Skeletal muscle cell (primary cell): ENCODE results near the gene ITPRID2.

ENCODE experiments used
- DNase-seq: peaks from one replicate; pipeline ENCODE4 v3.0.0-alpha.2; 2010; ENCODE audit warnings: low read depth
- H3K4me3 ChIP-seq: 2 replicates; pipeline ENCODE4 v1.5.1; 2011; ENCODE audit warnings: low read depth, mild to moderate bottlenecking, control low read depth, low read length, moderate library complexity

The ITPRID2 gene

GRCh38 chr2:181891258-181891965 is at the start of gene ITPRID2:
Gene ITPRID2 (plus strand): TSS chr2:181891730. CDS start chr2:181892067, 337 bp downstream.
- peak within 1 kb of the TSS; percentile 97 for H3K4me3 ChIP-seq
- DNase-seq, result peak; percentile 66

DNA sequence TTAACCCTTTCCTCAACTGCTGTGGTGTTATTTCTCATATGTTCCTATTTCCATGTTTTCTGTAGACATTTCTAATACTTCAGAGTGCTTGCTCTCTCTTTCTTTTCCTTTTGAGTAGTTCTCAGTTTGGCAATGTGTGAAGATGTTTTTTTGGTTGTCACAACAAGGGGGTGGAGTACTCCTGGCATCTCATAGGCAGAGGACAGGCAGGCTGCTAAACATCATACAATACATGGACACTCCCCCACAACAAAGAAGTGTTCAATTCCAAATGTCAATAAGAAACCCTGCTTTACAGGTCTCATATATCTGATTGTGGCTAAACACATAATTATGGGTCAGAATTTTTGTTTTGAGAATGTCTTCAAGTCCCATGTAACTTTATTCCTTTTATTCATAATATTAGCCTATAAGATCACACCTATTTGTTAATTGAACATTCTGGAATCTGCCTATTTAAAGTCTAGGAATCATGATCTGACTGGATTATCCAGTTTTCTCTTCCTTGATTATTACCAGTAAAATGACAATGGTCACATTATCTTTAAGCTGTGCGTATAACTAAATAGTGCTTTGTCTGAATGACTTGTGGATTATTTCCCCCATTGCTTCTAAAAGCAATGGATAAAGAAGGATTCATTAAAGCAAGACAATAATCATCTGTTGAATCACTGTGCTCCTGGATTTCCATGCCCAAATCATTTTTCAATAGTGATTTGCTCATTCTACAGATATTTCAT is 46.8 kb upstream of the ITPRID2 start:
- DNase-seq, result no peak
- H3K4me3 ChIP-seq, result no peak overlapping the region

DNA sequence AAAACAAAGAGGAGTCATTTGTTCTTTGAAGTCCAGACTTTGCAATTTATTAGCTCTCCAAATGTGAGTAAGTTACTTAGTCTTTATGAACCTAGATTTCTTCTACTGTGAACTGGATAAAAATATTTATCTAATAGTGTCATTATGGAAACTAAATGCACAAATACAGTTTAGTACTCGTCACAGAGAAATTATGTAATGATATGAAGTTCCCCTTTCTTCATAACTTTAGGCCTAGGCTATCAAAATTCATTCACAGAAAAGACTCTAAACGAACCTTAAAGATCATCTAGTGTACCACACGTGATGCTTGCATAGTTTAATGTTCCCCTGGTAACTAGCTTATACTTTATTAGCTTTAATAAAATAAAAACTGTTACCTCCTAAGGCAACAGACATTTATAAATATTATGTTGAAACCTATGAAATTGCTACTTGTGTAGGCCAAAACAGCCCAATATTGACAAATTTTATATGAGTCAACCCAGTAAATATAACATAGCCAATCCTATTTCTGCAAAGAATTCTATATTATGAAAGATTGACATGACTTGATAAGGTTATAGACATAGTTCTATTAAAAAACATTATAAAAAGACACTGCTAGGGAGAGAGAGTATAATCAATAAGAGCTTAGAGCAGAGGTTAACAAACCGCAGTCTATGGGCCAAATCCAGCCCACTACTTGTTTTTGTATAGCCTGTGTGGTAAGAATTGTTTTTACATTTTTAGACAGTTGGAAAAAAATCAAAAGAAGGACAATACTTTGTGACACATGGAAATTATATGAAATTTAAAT is 44.9 kb upstream of the ITPRID2 start:
- no peak overlapping the region for H3K4me3 ChIP-seq
- DNase-seq, result no peak

DNA sequence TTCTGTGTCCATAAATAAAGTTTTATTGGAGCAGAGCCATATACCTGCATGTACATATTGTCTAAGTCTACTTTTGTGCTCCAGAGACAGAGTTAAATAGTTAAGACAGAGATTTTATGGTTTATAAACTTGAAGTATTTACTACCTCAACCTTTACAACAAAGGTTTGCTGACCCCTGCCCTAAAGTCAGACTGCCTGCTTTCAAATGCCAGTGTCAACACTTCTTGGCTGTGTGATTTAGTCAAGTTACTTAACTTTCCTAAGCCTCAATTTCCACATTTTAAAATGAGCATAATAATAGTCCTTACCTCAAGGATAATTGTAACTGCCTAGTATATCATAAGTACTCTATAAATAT is 44.4 kb upstream of the ITPRID2 start:
- no peak overlapping the region for H3K4me3 ChIP-seq
- no peak for DNase-seq

DNA sequence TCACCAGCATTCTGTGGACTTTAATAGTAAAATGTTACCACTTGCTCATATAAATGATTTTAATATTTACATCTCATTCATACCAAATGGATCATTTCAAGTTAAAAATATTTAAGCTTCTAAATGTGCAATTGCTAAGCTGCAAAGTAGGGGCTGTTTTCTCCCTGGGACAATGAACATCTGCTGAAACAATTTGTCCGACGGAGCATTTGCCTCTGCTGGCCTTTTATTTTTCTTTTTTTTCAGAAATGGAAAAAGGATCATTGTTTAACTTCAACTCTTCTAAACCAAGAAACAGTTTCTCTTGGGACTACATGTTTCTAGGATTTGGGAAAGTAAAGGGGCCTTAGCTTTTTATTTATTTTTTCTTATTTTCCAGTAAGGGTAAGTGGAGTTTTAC is 43.8 kb upstream of the ITPRID2 start:
- no peak for DNase-seq
- no peak overlapping the region for H3K4me3 ChIP-seq

- no peak for DNase-seq
- H3K4me3 ChIP-seq, result no peak overlapping the region
Observed at GRCh38 chr2:181848261-181848886, 43.2 kb upstream of the ITPRID2 start.

DNA sequence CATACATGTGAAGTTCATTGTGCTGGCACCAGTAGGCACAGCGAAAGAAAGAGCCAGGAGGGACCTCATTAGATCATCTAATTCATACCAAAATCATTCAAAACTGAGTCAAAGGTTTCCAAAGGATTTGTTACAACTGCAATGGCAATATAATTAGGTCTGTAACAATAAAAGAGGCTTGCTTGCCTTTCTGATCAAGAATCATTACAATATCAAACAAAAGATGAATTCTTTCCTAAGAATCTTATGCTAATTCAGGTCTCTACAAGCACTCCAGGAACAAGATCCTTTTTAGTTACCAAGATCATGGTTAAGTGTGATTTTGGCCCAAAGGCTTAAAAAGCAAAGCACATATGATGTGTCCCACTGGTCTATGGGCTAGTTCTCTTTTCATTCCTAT is 41.9 kb upstream of the ITPRID2 start:
- no peak for DNase-seq
- no peak overlapping the region for H3K4me3 ChIP-seq

DNA sequence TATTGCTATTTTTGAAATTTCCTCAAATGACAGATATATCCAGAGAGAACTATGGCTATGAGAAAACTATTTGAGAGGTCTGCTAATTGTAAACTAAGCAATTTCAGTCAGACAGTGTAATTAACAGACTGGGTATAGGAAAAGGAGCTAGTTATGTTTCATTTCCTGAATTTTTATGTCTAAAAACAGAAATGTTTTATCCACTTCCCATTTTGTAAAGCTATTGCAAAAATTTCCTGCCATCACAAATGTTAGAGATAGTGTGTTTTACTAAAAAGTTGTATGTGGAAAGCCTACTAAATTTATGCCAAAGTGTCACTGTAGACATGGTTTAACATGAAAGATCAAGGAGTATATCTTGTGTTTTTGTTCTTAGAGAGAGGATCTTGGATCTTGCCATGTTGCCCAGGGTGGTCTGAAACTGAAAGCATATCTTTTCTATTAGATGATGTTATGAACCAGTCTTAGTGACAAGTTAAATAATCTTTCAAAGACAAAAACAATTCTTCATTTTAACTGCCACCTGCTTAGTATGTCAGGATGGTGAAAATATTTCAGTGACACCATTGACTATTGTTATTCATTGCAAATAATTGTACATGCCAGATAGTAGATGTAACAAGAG is 40.5 kb upstream of the ITPRID2 start:
- H3K4me3 ChIP-seq, result no peak overlapping the region
- no peak for DNase-seq

DNA sequence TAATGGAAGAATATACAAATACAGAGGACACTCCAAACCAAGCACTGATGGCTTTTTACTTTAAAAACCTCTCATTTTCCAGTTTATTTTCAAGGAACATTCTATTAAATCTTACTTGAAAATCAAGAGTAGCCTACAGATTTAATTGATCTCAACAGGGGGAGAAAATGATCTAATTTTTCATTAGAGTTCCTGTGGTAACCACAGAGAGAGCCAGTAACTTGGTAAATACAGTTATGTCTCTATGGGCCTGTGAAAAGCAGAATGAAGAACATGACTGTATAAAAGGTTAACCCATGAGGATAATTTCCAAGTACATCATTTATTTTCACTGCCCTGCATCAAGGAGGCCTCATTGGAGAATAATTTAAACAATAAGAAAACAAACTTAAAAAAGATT is 39.8 kb upstream of the ITPRID2 start:
- DNase-seq, result no peak
- H3K4me3 ChIP-seq, result no peak overlapping the region

GRCh38 chr2:181853696-181854095 is 37.8 kb upstream of the ITPRID2 start:
- DNase-seq, result no peak
- H3K4me3 ChIP-seq, result no peak overlapping the region

DNA sequence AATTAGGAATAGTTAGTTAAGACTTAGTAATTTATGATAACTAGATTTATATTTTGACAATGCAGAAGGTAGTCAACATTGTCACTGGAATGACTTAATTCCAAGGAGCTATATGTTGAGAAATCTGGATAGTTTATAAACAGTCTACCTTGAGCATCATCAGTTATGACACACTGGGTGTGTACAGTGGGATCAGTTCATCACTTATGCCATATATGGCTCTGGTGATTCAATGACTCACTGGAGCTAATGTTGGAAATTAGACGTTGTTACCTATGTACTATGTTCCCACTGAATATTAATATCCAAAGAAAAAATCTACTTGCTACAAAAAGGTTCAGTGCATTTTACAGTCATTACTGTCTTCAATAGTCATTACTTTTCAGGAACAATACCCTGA is 34.0 kb upstream of the ITPRID2 start:
- peak; percentile 5 for DNase-seq
- no peak overlapping the region for H3K4me3 ChIP-seq

DNA sequence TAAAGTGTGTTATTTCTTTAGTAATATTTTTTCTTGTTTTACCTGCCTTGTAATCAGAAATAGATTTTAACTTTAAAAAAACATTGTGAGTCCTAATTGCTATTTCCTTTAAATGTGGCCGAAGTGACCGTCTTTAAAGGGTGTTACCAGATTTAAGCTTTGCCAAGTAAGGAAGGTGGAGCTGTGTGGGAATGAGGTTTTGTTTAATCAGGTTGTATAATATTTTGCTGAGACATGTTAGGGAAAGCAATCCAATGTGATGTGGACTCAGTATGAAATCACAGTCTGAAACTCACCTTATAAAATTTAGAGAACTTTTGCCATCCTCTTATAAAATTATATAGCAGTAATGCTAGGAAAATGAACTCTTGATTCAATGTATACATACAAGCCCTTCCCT is 32.9 kb upstream of the ITPRID2 start:
- H3K4me3 ChIP-seq, result no peak overlapping the region
- DNase-seq, result no peak

DNA sequence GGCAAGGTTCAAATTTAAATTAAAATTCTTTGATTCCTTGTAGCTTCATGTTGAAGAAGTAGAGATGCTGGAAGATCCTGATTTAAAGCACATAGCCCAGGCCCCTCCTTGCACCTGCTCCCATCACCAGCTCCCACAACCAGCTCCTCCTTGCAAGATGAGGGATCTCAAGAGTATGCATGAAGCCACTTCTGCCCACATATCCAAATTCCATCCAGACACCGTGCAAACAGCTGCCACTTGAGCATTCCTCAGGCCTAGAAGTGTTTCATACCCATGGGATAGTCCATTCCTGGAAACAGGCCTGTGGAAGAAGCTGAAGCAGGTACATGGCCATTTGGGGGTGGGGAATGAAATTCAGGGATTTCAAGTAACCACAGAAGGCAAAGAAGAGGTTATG is 32.4 kb upstream of the ITPRID2 start:
- DNase-seq, result peak; percentile 21

GRCh38 chr2:181859803-181860202 is 31.7 kb upstream of the ITPRID2 start:
- H3K4me3 ChIP-seq, result no peak overlapping the region
- no peak for DNase-seq

More for the DNA sequence above, 32.4 kb upstream of the ITPRID2 start:
- H3K4me3 ChIP-seq, result no peak overlapping the region

GRCh38 chr2:181861379-181861778 is 30.2 kb upstream of the ITPRID2 start:
- H3K4me3 ChIP-seq, result no peak overlapping the region
- DNase-seq, result no peak

GRCh38 chr2:181862583-181863281 is 28.8 kb upstream of the ITPRID2 start:
- DNase-seq, result no peak
- no peak overlapping the region for H3K4me3 ChIP-seq

GRCh38 chr2:181872178-181872577 is 19.4 kb upstream of the ITPRID2 start:
- no peak overlapping the region for H3K4me3 ChIP-seq
- no peak for DNase-seq

GRCh38 chr2:181876614-181877063 is 14.9 kb upstream of the ITPRID2 start:
- H3K4me3 ChIP-seq, result no peak overlapping the region
- no peak for DNase-seq

DNA sequence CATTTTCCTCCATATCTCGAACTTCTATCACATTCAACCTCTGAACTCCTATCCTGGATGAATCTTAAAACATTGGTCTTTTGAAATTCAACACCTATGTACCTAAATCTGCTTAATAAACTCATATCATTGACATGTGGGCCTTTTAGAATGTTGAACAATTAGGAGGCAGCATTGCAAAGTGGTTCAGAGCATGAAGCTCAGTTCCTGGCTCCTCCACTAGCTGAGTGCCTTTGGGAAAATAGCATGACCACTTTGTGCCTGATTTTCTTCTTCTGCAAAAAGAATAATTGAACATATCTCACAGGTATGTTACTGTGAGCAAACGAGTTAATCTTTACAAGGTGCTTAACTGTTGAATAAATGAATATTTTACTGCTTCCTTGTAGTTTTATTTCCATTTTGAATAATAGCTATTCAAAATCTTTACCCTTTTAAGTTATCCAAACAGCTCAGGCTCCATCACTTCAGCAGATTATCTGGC is 14.3 kb upstream of the ITPRID2 start:
- no peak for DNase-seq
- H3K4me3 ChIP-seq, result no peak overlapping the region
